Inflammatory macrophage treated with lipopolysaccharide for 1 hour (primary cell): Measurements from ENCODE around the gene ZCCHC17.
A peak's percentile ranks its signal among the peaks of the same experiment; 100 is the strongest.

Source experiments
- DNase-seq, 2 donors: peaks; one replicate each; pipeline ENCODE4 v3.0.0-alpha.2; 2020 to 2022

ZCCHC17 gene

DNA sequence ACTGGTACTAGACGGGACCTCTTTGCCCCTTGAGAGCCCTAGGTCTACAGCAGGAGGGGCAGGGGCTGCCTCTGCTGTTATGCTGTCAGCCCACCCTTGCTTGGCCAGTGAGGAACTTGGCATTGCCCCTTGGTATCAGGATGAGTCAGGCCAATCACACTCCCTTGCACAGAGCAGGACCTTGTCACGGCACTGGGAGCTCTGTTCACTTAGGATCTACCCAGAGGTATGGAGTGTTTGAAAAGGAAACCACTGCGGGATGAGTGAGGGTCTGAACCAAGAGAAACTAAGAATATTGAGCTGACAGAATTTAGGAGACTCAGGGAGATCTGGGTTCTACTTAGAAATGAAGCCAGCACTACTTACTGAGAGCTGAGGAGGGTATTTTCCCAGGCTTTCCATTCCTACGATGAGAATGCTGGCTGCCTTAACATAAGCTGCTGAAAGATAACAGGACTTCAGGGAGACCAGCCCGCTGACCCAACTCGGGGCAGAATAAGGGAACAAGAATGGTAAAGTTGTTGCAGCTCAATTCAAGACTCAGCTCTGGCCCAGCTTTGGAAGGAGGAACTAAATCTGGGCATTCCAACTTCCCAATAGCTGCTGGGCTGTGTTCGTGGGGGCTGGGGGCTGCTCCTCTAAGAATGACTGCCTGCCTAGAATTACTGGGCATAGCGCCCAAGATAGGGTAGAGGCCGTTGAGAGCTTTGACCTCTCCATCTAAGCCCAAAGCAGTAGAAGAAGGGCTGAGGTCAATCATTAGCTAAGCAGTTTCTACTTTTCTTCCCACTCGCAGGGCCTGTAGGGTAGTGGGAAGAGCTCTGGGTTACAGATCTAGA lies 74.5 kb downstream of the ZCCHC17 start:
- peak; percentile 77 to 79 for DNase-seq

DNA sequence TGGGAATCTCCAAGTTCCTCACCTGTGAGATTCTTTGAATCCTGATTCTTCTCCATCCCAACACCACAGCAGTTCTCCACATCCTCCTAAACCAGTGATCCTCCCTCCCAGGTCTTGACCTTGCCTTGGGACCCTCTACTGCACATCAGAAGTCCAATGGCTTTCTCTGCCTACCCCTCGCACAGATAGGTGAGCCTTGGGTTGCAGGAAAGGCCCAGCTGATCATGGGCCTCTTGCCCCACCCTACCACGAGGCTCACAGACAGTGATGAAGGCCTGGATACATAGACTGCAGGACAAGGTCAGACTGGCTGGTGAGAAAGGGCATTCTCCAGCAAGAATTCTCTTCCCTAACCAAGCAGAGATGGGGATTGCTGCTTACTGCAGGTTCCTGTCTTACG lies 75.2 kb downstream of the ZCCHC17 start:
- no peak for DNase-seq

DNA sequence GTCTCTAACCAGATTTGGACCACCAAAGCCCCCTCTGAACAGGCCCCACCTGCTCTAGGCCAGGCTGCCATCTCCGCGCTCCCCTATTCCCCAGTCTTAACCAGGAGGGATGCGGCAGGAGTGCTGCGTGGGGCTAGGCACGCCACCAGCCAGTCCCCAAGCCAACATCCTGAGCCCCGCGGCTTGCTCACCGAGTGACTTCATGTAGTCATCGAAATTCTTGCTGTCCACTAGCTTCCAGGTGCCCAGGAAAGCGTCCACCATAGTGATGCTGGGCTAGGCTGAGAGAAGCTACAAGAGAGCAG lies 75.9 kb downstream of the ZCCHC17 start:
- DNase-seq, result no peak

DNA sequence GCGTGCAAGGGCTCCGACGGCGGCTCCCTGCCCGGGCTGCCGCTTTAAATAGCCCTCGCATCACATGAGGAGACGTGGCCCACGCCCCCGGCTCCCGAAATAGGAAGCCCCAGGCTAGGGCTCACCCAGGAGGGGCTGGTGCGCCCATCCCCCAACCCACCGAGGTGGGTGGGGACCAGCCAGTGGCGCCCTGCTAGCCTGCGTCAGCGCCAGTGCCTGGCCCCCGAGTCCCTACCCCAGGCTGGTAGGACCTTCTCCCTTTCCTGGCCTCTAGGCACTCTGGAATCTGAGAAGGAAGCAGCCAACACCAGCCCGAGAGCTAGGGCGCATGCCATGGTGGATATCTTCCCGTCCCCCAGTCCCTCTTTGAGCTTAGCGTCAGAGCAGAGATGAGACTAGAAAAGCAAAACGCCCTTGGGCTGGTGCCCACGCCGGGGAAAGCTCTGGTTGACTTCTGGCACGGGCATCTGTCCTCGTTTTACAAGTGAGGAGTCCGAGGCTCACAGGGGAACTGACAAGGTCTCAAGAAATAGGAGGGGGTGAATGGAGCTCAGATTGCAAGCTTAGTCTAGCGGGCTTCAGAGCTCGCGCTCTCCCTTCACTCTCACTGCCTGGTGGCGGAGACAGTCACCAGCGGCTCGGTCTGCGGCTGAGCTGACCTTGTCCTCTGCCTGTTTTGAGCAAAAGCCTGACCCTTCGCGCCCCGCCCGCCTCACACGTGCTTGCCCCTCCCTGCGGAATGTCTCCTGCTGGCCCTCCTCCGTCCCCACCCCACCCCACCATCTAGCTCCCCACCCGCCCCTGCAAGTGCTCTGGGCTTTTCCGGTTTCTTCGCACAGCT lies 76.4 kb downstream of the ZCCHC17 start, which contains the start of gene FABP3:
Gene FABP3 (minus strand): TSS at position 21 of the 841 bp plus-strand sequence. CDS start 62 bp downstream, outside the sequence.
- DNase-seq, result peak; percentile 51 to 73

DNA sequence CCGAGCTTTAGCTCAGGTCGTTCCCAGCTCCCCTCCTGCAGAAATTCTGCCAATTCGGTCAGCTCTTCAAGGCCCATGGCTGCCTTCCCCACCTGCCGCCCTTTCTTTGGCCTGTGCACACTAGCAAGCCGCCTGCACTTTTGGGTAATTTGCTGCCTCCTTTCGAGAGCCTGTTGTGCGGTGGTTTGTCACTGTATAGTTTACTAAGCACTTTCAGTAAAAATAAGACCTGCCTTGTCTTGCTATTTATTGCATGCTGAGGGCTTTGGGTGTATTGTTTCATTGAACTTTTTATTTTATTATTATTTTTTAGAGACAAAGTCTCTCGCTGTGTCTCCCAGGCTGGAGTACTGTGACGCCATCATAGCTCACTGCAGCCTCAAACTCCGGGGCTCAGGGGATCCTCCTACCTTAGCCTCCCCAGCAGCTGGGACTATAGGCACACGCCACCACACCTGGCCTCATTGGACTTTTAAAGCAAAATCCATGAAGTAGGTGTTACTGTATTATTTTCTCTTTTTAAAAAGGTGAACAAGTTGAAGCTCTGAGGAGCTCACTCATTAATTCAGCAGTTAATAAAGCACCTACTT lies 77.2 kb downstream of the ZCCHC17 start:
- no peak for DNase-seq

DNA sequence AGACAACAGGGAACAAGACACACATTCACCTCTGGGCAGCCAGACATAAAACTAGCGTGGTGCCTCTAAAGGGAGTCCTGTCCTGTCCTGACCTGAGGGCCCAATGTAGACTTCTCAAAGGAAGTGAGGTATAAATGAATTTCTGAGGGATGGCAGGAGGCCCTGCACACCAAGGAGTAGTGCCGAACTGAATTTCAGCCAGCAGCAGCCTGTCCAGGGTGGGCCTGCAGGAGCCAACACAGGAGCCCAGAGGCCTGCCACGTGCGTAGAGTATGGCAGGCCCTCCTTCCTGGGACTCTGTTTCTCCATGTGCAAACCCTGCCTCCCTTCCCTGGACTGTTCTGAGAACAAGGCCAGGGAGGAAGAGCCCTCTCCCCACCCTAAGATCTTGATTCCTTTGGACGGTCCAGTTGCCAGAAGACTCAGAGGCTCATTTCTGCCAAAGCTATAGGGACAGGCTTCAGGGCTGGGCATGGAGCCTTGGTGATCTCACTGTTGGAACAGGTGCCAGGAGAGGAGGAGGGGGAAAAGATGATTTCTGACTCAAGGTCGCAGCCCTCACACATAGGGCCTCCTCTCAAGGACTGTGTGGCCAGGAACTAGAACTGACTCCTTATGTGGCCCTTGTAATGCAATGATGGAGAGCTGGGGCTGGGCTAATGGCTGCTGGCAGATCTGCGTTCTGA lies 77.8 kb downstream of the ZCCHC17 start:
- DNase-seq, result no peak

DNA sequence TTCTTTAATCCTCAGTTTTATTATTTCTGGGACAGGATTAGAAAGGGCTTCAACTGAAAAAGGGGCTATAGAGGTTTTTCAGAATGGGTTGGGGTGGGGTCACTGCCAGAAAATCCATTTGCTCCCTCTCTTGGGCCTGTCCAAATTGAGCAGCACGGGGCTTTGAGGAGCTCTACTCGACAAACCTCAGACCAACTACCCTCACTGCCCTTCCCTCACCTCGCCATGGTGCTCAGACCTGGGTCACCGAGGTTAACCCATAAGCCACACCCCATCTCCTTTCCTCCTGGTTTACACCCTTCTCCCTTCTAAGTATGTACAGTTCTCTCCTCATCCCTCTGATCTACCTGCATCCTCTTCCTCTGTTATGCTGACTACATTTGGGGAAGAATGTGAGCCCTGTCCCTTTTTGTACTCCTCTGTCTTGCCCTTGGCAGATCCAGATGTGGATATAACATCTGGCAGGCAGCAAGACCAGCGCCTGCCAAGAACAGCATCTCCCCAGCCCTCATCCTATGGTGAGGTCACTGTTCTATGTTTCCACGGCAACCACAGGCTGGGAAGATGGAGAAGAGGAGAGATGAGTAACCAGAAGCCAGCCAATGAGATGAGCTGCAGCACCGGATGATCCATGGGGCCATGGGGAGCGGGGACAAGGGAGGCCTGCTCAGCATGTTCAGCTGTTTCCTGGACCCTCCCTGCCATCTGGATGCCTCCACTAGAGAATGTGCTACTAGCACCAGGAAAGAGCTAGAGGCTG lies 79.7 kb downstream of the ZCCHC17 start:
- DNase-seq, result no peak

DNA sequence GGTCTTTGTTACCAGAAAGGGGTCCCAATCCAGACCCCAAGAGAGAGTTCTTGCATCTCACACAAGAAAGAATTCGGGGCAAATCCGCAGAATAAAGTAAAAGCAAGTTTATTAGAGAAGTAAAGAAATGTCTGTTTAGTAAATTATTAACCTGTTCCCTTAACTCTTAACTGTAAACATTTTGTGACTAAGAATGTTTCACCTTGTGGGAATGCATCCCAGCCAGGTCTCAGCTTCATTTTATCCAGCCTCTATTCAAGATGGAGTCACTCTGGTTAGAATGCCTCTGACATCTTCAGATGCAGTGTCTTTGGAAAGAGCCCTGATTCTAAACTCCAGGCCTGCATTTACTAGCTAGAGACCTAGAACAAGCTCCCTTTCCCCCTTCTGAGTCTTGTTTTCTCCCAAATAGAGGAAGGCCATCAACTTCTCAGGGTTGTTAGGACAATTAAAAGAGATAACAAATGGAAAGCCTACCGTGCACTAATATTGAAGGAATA lies 80.6 kb downstream of the ZCCHC17 start:
- no peak for DNase-seq

DNA sequence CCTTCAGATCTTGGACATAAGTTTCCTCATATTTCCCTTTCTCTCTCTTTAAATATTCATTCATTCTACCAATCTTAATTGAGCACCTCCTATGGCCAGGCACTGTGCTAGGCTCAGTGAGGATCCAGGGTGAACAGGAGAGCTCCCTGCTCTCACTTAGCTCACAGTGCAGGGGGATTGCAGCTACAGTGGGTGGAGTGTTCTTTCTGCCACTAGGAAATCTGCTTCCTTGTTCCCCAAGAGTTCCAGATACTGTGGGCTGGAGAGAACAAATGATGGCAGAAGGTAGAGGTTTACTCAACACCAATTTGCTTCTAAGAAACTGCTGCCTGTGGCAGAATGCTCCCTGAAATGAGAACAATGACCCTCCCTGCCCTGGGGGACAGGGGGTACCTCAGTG lies 81.2 kb downstream of the ZCCHC17 start:
- DNase-seq, result no peak

DNA sequence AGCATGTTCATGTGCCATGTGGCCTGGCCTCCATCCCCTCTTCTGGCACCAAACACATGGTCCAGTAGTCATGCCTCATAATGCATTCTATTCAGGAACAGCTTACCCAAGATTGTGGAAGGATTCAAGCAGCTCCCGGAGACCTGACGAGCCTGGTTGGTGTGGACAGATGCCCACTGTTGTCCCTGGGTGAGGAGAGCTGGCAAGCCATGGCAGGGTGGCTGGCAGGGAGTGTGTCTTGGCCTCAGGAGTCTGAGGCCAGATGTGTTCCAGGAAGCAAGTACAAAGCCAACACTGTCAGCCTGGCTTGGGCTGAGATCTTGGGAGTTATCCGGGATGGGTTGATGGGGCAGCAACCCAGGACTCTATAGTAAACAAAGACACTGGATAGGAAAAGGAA lies 83.3 kb downstream of the ZCCHC17 start:
- DNase-seq, result no peak

DNA sequence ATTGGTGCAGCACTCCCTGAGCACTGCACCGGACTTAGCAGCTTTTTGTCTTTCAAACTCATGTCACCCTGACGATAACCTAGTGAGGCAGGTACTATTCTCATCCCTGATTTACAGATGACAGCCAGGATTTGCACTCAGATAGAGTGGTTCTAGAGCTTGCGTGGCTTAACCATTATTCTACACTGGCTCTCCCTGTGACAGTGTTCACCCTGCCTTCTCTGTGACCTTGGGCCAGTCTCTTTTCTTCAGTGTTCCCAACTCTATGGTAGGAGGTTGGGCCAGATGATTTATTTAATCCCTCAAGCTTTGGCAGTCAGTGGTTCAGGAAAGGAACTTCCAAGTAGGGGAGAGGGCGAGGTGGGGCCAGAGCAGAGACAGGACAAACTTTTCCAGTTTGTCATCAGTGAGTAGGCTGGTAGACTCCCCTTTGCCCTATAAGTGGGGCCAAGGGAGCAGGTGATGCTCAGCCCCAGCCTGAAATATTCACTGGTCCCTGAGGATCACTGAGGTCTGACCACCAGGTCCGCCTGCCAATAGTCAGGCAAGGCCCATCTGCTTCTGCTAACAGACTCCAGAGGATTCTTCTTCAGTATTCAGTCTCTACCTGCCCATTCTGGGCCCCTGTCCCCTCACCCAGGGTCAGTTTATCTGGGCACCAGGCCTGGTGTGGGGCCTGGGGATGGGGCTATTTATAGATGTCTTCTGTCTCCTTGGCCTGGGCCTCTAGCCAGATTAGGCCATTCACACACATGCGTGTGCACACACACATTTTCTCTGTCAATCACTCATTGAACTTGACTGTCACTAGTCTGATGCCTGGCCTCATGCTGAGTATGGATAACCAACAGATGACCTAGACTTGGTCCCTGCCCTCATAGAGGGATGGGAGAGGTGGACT lies 84.8 kb downstream of the ZCCHC17 start:
- DNase-seq, result no peak

DNA sequence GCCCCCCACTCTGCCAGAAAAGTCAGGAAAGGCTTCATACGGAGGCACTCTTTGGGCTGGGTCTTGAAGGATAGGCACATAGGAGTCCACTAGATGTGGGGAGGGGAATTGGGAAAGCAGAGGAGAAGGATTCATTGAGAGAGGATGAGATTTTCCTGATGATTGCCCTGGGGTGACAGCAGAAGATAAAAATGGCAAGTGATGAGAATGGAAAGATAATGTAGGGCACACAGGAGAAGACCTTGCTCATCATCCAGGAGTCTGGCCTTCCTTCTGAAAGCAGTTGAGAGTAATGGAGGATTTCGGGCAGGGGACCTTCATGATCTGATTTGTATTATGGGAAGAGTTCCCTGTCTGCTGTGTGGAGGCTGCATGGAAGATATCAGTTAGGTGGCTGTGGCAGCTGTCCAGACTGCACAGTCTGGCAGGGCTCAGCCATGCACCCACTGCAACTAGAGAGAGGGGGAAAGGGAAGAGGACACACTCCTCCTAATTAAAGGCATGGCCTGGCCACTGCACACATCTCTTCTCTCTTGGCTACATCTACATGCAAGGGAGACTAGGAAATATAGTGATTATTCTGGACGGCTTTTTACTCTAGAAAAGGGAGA lies 85.7 kb downstream of the ZCCHC17 start:
- no peak for DNase-seq

DNA sequence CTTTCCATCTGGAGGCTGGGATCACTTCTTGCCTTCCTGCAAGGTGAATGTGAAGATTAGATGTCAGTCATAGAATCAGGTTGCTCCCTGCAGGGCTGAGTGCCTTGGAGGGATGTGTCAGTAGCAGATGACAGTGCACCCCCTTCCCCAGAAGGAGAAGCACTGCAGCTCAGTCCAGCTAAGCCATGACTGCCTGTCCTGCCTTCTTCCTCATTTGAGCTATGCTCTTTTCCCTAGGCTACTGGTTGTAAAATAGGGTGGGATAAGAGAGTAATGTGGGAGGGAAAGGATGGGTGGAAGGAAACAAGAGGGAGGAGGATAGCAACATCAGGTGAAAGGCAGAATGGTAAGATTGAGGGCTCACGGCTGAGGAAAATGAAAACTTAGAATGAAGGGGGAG lies 87.1 kb downstream of the ZCCHC17 start:
- DNase-seq, result peak; percentile 39 to 60

DNA sequence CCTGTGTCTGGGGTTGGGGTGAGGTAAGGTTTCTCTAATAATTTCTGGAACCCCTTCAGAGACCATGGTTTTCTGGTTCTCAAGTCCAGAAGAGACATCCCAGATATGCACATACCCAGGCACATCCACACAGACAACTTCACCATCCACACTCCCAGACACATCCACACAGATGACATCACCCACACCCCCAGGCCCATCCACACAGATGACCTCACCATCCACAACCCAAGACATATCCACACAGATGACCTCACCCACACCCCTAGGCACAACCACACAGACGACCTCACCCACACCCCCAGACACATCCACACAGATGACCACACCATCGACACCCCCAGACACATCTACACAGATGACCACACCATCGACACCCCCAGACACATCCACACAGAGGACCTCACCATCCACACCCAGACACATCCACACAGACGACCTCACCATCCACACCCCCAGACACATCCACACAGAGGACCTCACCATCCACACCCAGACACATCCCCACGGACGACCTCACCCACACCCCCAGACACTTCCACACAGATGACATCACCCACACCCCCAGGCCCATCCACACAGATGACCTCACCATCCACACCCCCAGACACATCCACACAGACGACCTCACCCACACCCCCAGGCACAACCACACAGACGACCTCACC lies 89.9 kb downstream of the ZCCHC17 start:
- peak in 1 of 2 donors; percentile 23 for DNase-seq

DNA sequence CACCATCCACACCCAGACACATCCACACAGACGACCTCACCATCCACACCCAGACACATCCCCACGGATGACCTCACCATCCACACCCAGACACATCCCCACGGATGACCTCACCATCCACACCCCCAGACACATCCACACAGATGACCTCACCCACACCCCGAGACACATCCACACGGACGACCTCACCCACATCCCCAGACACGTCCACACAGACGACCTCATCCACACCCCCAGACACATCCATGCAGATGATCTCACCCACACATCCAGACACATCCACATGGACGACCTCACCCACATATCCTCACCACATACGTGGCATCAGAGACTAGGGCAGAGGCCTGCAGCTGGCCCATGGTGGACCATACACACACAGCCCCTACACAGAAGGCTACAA lies 90.8 kb downstream of the ZCCHC17 start:
- DNase-seq, result peak; percentile 37 to 56

DNA sequence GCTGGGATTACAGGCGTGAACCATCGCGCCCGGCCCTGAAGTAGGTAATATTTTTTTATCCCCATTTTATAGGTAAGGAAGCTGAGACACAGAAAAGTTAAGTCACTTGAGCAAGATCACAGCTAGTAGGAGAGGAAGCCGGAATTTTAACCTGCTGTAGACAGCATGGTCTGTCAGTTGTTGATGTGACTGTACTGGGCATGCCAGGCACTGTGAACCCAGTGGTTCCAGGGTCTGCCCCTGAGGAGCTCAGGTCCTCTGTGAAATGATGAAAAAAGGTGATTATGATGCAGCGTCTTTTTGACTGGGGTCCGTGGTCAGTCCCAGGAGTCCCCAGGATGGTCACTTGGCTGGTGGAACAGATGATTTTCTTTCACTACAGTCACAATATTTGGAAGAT lies 92.8 kb downstream of the ZCCHC17 start:
- no peak for DNase-seq

DNA sequence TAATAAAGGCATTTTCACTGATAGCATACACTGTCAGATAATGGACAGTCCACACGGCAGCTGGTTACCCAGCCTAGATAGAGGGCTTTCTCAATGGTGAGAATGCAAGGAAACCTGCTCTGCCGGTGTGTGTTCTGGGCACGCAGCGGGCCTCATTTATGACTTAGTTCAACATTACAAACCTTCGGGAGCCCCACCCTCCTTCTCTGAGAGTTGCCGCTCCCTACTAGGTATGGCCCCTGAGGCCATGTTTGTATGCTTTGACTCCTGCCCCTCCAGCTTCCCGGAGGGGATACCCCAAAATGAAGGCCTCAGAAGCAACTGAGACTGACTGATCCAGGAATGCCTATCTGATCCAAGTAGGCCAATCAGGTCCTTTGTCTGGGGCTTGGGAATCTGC lies 93.2 kb downstream of the ZCCHC17 start:
- no peak for DNase-seq

DNA sequence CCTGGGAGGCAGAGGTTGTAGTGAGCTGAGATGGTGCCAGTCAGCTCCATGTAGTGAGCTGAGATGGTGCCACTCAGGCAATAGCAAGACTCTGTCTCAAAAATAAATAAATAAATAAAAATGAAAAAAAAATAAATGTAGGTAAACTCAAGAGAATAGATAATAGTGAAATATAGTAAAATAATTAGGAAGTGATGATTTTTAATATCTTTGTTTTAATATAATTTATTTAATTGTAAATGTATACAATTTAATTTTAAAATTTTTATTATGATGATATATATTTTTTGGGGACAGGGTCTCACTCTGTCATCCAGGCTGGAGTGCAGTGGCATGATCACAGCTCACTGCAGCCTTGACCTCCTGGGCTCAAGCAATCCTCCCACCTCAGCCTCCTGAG lies 96.6 kb downstream of the ZCCHC17 start:
- no peak for DNase-seq

DNA sequence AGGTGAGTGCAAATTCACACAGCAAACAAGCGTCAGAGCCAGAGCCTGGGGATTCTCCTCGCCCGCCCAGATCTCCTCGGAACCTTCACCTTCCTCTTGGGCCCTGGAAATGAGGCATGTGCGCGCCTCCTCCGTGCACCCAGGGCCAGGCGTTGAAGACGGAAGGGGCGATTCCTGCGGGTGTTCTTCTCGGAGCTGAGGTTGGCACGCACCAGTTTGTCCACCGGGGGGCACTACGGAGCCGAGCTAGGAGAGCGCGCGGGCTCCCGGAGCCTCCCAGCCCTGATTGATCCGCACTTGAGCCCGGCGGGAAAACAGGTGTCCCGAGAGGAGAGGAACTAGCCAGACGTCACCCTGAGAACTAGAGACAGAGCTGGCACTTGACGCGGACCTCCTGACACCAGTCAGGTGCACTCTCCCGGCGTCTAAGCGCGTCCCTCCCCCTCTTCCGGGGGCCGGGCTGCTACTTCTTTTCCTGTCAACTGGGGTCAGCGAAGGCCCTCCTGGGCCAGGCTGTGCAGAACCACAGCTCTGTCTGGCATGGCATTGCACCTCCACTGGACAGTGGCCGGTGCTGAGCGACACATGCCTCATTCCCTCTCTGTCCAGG lies 97.9 kb downstream of the ZCCHC17 start:
- peak; percentile 78 to 93 for DNase-seq
